OCI-LY1 (cell line): ENCODE data around the gene FHOD3.

ENCODE experiments used
- H2AFZ ChIP-seq: fragments of 200-600 bp; sonication (generic), shearing (Covaris generic); 2 replicates; pipeline ENCODE4 v1.6.0; 2014; ENCODE audit warnings: antibody characterized with exemption, mild to moderate bottlenecking, low read length
- H3F3A ChIP-seq: fragments of 200-600 bp; sonication (generic), shearing (Covaris generic); 2 replicates; pipeline ENCODE4 v1.6.0; 2014; ENCODE audit warnings: mild to moderate bottlenecking, antibody characterized with exemption, low read length, moderate library complexity; ENCODE audit not compliant: insufficient read depth
- H3K27ac ChIP-seq: fragments of 200-600 bp; sonication (generic); 2 replicates; pipeline ENCODE4 v1.5.1; 2014; ENCODE audit warnings: low read length, mixed run types, mild to moderate bottlenecking, low read depth; ENCODE audit not compliant: poor library complexity, severe bottlenecking
- H3K27me3 ChIP-seq: fragments of 200-600 bp; sonication (generic); 2 replicates; pipeline ENCODE4 v1.6.0; 2014; ENCODE audit warnings: antibody characterized with exemption, mild to moderate bottlenecking, low read length, moderate library complexity; ENCODE audit not compliant: insufficient read depth
- H3K36me3 ChIP-seq: fragments of 200-600 bp; sonication (generic); 2 replicates; pipeline ENCODE4 v1.6.1; 2014; ENCODE audit warnings: mild to moderate bottlenecking, antibody characterized with exemption, low read length, moderate library complexity, mixed read lengths; ENCODE audit not compliant: insufficient read depth
- H3K4me1 ChIP-seq: fragments of 200-600 bp; sonication (generic); 2 replicates; pipeline ENCODE4 v1.5.1; 2014; ENCODE audit warnings: mild to moderate bottlenecking, low read length, moderate library complexity; ENCODE audit not compliant: insufficient read depth, severe bottlenecking
- H3K4me2 ChIP-seq: fragments of 200-600 bp; sonication (generic), shearing (Covaris generic); 2 replicates; pipeline ENCODE4 v1.6.1; 2014; ENCODE audit warnings: low read length
- H3K4me3 ChIP-seq: fragments of 200-600 bp; sonication (generic); 2 replicates; pipeline ENCODE4 v1.5.1; 2014; ENCODE audit warnings: low read length, low read depth, mild to moderate bottlenecking, mixed read lengths; ENCODE audit not compliant: poor library complexity, severe bottlenecking
- H3K79me2 ChIP-seq: fragments of 200-600 bp; shearing (Covaris generic); 2 replicates; pipeline ENCODE4 v1.6.1; 2016; ENCODE audit warnings: mixed run types, low read length, mixed read lengths; ENCODE audit not compliant: insufficient read depth
- H3K9ac ChIP-seq: fragments of 200-600 bp; sonication (generic), shearing (Covaris generic); 2 replicates; pipeline ENCODE4 v1.6.1; 2014; ENCODE audit warnings: mild to moderate bottlenecking, low read length, mixed read lengths
- H3K9me2 ChIP-seq: fragments of 200-600 bp; sonication (generic), shearing (Covaris generic); 2 replicates; pipeline ENCODE4 v1.6.1; 2014; ENCODE audit warnings: low read depth, mild to moderate bottlenecking, low read length, mixed read lengths
- H3K9me3 ChIP-seq: fragments of 200-600 bp; shearing (Covaris generic); 2 replicates; pipeline ENCODE4 v1.6.1; 2014; ENCODE audit warnings: low read length, mixed read lengths
- H4K20me1 ChIP-seq: fragments of 200-600 bp; sonication (generic), shearing (Covaris generic); 2 replicates; pipeline ENCODE4 v1.6.0; 2016; ENCODE audit warnings: mild to moderate bottlenecking, low read length; ENCODE audit not compliant: insufficient read depth
- CTCF ChIP-seq: fragments of 200-600 bp; sonication (generic), shearing (Covaris generic); IDR thresholded peaks from 2 replicates; pipeline ENCODE4 v1.5.1; 2017; ENCODE audit warnings: mild to moderate bottlenecking, antibody characterized with exemption, low read length, moderate library complexity, mixed read lengths
- EZH2 ChIP-seq: fragments of 200-600 bp; sonication (generic), shearing (Covaris generic); IDR thresholded peaks from 2 replicates; pipeline ENCODE4 v1.8.0; 2017; ENCODE audit warnings: borderline replicate concordance, mixed run types, mild to moderate bottlenecking, antibody characterized with exemption, low read length, moderate library complexity, mixed read lengths

FHOD3 gene

GRCh38 chr18:36415171-36415570, 117.7 kb downstream of the FHOD3 start:
- Histone ChIP-seq H3K4me2 (no peak overlapping the region), H3K9me2 (no peaks in the 10 kb centered on the region), H3K9me3 (no peaks in the 10 kb centered on the region), H3K36me3 (no peaks in the 10 kb centered on the region), H3K4me1 (no peaks in the 10 kb centered on the region), H4K20me1 (no peaks in the 10 kb centered on the region), H3K4me3 (no peak overlapping the region), H3K27me3 (no peaks in the 10 kb centered on the region), H2AFZ (no peak overlapping the region), H3K27ac (no peak overlapping the region), H3K79me2 (no peaks in the 10 kb centered on the region), H3F3A (no peaks in the 10 kb centered on the region), H3K9ac (no peak overlapping the region)
- TF ChIP-seq EZH2 = no peak
- no peak for TF ChIP-seq CTCF

- no peak overlapping the region for H3K4me2 ChIP-seq
- no peaks in the 10 kb centered on the region for H3K27me3 ChIP-seq
- H3K79me2 ChIP-seq = no peaks in the 10 kb centered on the region
- H3K9me3 ChIP-seq = no peaks in the 10 kb centered on the region
- H3K9me2 ChIP-seq = no peaks in the 10 kb centered on the region
- TF ChIP-seq CTCF (no peak), EZH2 (no peak)
- H2AFZ ChIP-seq = no peak overlapping the region
- H3F3A ChIP-seq = no peaks in the 10 kb centered on the region
- H3K4me3 ChIP-seq = no peak overlapping the region
- H3K36me3 ChIP-seq = no peaks in the 10 kb centered on the region
- H3K4me1 ChIP-seq = no peaks in the 10 kb centered on the region
- no peak overlapping the region for H3K9ac ChIP-seq
- no peaks in the 10 kb centered on the region for H4K20me1 ChIP-seq
- H3K27ac ChIP-seq = no peak overlapping the region
These were observed 118.1 kb downstream of the FHOD3 start for GRCh38 chr18:36415625-36416024.

GRCh38 chr18:36419188-36419899, 121.8 kb downstream of the FHOD3 start:
- Histone ChIP-seq H3F3A (no peaks in the 10 kb centered on the region), H3K9ac (no peak overlapping the region), H3K4me1 (no peaks in the 10 kb centered on the region), H3K9me2 (no peaks in the 10 kb centered on the region), H4K20me1 (no peaks in the 10 kb centered on the region), H3K4me2 (no peak overlapping the region), H3K4me3 (no peak overlapping the region), H3K27me3 (no peaks in the 10 kb centered on the region), H3K27ac (no peak overlapping the region), H2AFZ (no peak overlapping the region), H3K9me3 (no peaks in the 10 kb centered on the region), H3K36me3 (no peaks in the 10 kb centered on the region), H3K79me2 (no peaks in the 10 kb centered on the region)
- TF ChIP-seq EZH2 = no peak
- TF ChIP-seq CTCF = no peak
